Gastrocnemius medialis (tissue), 4 donors: ENCODE measurements around the gene METTL5.
"Not testable (repeated sequence)": the region's sequence is repeated elsewhere in the genome, so short reads cannot be mapped to it uniquely, and the experiment has no call there.

Experiments used
- POLR2A ChIP-seq, 2 donors: fragments of 450-650 bp; IDR thresholded peaks; one replicate each; pipeline ENCODE4 v1.6.1; 2017; ENCODE audit warnings: antibody characterized with exemption in 2 of 2, mild to moderate bottlenecking in 2 of 2, moderate library complexity in 2 of 2
- TF ChIP-seq, protein P1 (sequence below), 5 experiments: fragments of 450-650 bp in 3 of 5; fragments of 200-600 bp in 2 of 5; sonication (generic) in 2 of 5; IDR thresholded peaks in 4 of 5; conservative IDR thresholded peaks in 1 of 5; 1 replicate in 4 of 5; 2 replicates in 1 of 5; pipeline ENCODE4 v1.5.1; 2016 to 2019; ENCODE audit warnings: antibody characterized with exemption in 5 of 5, mild to moderate bottlenecking in 3 of 5, moderate library complexity in 3 of 5

DNA sequence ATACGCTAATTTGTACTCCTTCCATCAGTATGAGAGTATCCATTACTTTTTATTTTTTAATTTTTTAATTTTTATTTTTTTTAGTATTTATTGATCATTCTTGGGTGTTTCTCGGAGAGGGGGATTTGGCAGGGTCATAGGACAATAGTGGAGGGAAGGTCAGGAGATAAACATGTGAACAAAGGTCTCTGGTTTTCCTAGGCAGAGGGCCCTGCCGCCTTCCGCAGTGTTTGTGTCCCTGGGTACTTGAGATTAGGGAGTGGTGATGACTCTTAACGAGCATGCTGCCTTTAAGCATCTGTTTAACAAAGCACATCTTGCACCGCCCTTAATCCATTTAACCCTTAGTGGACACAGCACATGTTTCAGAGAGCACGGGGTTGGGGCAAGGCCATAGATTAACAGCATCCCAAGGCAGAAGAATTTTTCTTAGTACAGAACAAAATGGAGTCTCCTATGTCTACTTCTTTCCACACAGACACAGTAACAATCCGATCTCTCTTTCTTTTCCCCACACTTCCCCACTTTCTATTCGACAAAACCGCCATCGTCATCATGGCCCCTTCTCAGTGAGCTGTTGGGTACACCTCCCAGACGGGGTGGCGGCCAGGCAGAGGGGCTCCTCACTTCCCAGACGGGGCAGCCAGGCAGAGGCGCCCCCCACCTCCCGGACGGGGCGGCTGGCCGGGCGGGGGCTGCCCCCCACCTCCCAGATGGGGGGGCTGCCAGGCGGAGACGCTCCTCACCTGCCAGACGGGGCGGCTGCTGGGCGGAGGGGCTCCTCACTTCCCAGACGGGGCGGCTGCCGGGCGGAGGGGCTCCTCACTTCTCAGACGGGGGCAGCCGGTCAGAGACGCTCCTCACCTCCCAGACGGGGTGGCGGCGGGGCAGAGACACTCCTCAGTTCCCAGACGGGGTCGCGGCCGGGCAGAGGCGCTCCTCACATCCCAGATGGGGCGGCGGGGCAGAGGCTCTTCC, 30.9 kb upstream of the METTL5 start:
- TF ChIP-seq, protein P1, sequence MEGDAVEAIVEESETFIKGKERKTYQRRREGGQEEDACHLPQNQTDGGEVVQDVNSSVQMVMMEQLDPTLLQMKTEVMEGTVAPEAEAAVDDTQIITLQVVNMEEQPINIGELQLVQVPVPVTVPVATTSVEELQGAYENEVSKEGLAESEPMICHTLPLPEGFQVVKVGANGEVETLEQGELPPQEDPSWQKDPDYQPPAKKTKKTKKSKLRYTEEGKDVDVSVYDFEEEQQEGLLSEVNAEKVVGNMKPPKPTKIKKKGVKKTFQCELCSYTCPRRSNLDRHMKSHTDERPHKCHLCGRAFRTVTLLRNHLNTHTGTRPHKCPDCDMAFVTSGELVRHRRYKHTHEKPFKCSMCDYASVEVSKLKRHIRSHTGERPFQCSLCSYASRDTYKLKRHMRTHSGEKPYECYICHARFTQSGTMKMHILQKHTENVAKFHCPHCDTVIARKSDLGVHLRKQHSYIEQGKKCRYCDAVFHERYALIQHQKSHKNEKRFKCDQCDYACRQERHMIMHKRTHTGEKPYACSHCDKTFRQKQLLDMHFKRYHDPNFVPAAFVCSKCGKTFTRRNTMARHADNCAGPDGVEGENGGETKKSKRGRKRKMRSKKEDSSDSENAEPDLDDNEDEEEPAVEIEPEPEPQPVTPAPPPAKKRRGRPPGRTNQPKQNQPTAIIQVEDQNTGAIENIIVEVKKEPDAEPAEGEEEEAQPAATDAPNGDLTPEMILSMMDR (IDR thresholded peaks at IDR 0.05 in 4 of 5, conservative IDR thresholded peaks at IDR 0.05 in 1 of 5) = not testable (repeated sequence)
- TF ChIP-seq POLR2A (IDR thresholded peaks at IDR 0.05) = not testable (repeated sequence)
